Activated CD4-positive, alpha-beta T cell treated with anti-CD3 and anti-CD28 coated beads for 48 hours (primary cell): ENCODE measurements around the gene VWDE.
A peak's percentile ranks its signal among the peaks of the same experiment; 100 is the strongest.
"Not testable (repeated sequence)": the region's sequence is repeated elsewhere in the genome, so short reads cannot be mapped to it uniquely, and the experiment has no call there.

Source experiments
- DNase-seq: peaks from one replicate; pipeline ENCODE4 v3.0.0-alpha.2; 2020

VWDE gene

GRCh38 chr7:12401538-12402364 lies 1.9 kb downstream of the VWDE start:
- no peak for DNase-seq

- no peak for DNase-seq
Observed at GRCh38 chr7:12398186-12398585, 5.5 kb downstream of the VWDE start.

GRCh38 chr7:12397671-12398070 lies 6.0 kb downstream of the VWDE start:
- no peak for DNase-seq

- not testable (repeated sequence) for DNase-seq
Observed at GRCh38 chr7:12396670-12397069, 7.0 kb downstream of the VWDE start.

GRCh38 chr7:12391922-12392615 lies 11.6 kb downstream of the VWDE start:
- DNase-seq = no peak

- DNase-seq = peak; percentile 54
Observed at GRCh38 chr7:12389089-12389700, 14.5 kb downstream of the VWDE start.

- DNase-seq = no peak
Observed at GRCh38 chr7:12386313-12386740, 17.3 kb downstream of the VWDE start.

- no peak for DNase-seq
Observed at GRCh38 chr7:12385364-12385786, 18.3 kb downstream of the VWDE start.

- no peak for DNase-seq
Observed at GRCh38 chr7:12383377-12383776, 20.3 kb downstream of the VWDE start.

- no peak for DNase-seq
Observed at GRCh38 chr7:12378389-12378788, 25.3 kb downstream of the VWDE start.

- no peak for DNase-seq
Observed at GRCh38 chr7:12377406-12377805, 26.3 kb downstream of the VWDE start.

- no peak for DNase-seq
Observed at GRCh38 chr7:12373580-12374263, 29.9 kb downstream of the VWDE start.

GRCh38 chr7:12370249-12370648 lies 33.4 kb downstream of the VWDE start:
- DNase-seq = no peak

GRCh38 chr7:12369756-12370155 lies 33.9 kb downstream of the VWDE start:
- DNase-seq = no peak

- no peak for DNase-seq
Observed at GRCh38 chr7:12369072-12369471, 34.6 kb downstream of the VWDE start.

- no peak for DNase-seq
Observed at GRCh38 chr7:12360948-12361347, 42.7 kb downstream of the VWDE start.

- no peak for DNase-seq
Observed at GRCh38 chr7:12358694-12359093, 45.0 kb downstream of the VWDE start.

- no peak for DNase-seq
Observed at GRCh38 chr7:12357508-12357907, 46.2 kb downstream of the VWDE start.

- no peak for DNase-seq
Observed at GRCh38 chr7:12351843-12352242, 51.8 kb downstream of the VWDE start.

- no peak for DNase-seq
Observed at GRCh38 chr7:12350971-12351370, 52.7 kb downstream of the VWDE start.

GRCh38 chr7:12337095-12337494 lies 66.6 kb downstream of the VWDE start:
- DNase-seq = no peak

GRCh38 chr7:12328888-12329770 lies 74.5 kb downstream of the VWDE start:
- no peak for DNase-seq
